ENCODE data around the gene BIRC7. TPM values are rescaled to one million over a fixed set of nuclear protein-coding genes. Genes with fewer than 3 reads are reported as not detected.

The BIRC7 gene
- total and polyA plus RNA-seq, 2 donors (not counting 3 experiments of a cell fraction or from before 2014, with no cell fraction given) = not detected

DNA sequence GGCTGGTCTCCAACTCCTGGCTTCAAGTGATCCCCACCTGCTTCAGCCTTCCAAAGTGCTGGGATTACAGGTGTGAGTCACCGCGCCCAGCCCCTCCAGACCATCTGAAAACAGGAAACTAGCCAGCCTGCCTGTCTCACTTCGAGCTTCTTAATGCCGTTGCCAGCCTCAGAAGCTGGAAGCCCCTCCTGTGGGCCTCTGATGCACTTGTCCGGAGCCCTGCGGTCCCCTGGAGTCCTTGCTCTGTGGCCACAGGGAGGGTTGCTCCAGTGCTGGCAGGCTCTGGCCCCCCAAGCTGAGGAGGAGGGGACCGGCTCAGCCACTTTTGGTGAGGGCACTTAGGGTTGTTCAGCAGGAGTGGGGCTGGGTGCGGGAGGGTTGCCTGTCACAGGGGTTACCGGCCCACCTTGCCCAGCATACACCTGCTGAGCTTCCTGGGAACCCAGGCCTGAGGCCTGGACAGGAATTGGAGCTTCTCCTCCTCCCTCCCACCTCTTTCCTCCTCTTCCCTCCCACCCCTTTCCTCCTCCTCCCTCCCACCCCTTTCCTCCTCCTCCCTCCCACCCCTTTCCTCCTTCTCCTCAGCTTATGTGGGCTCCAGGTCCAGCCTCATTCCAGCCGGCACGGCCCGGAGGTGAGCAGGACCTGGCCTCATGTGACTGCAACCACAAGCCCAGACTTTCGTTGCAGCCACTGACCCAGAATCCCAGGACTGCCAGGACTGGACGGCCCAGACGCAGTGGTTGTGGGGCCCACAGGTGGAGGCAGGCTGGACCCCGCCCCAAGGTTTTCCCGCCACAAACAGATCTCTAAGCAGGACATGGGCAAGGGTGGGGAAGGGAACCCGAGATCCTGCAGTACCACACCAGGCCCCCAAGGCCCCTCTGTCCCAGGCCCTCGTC, 9.4 kb upstream of the BIRC7 start:
- Histone ChIP-seq H3K9me3 (replicated peaks; ENCODE audit: control insufficient read depth, insufficient read depth, low read length) (no peaks in the 10 kb centered on the region), H3K9ac (replicated peaks; ENCODE audit: extremely low read depth, insufficient read depth, low read length) (no peak overlapping the region), H4K20me1 (replicated peaks; ENCODE audit: control insufficient read depth, extremely low read depth, insufficient read depth, low read length) (no peaks in the 10 kb centered on the region), H3K79me2 (ENCODE audit: control insufficient read depth, insufficient read depth, low read length) (no peaks in the 10 kb centered on the region), H3K27ac (ENCODE audit: insufficient read depth, low read depth, low read length) (no peak overlapping the region), H3K4me3 (replicated peaks in 1 of 3; ENCODE audit: insufficient read depth in 1 of 3, low read depth in 1 of 3, low read length in 3 of 3) (no peak overlapping the region), H3K36me3 (ENCODE audit: control insufficient read depth in 2 of 2, extremely low read depth in 1 of 2, insufficient read depth in 2 of 2, low read length in 2 of 2) (no peaks in the 10 kb centered on the region), H3K27me3 (ENCODE audit: control insufficient read depth in 2 of 2, insufficient read depth in 2 of 2, low read length in 2 of 2) (peaks cover 0 to 10% of the 10 kb centered on the region in 2 experiments), H3K4me2 (ENCODE audit: insufficient read depth, low read length) (no peak overlapping the region), H3K9me1 (replicated peaks; ENCODE audit: control insufficient read depth, extremely low read depth, insufficient read depth, low read length) (no peaks in the 10 kb centered on the region), H3K4me1 (ENCODE audit: control insufficient read depth, extremely low read depth, insufficient read depth, low read length) (no peaks in the 10 kb centered on the region), H2AFZ (ENCODE audit: low read depth, low read length) (no peak overlapping the region)
- dilution Hi-C loops (cut with MboI; ENCODE audit: extremely low pct_ligation_motif_present, low sequenced_read_pairs) = no loop called here
- CTCF ChIA-PET = interaction anchor here (4.5 to 4.8 kb wide), 2 partner anchors 11 to 156 kb away, joined by 94 to 116 read pairs; partner anchors contain the start of gene BIRC7
- TF ChIP-seq GATA2 (IDR thresholded peaks at IDR 0.05; ENCODE audit: insufficient read depth, insufficient read length, low read depth, low read length) (no peak), MYC (IDR thresholded peaks at IDR 0.05; ENCODE audit: low read depth, low read length) (no peak), FOS (IDR thresholded peaks at IDR 0.05; ENCODE audit: borderline replicate concordance, insufficient read depth, low read length) (no peak), POLR2AphosphoS5 (IDR thresholded peaks at IDR 0.05; ENCODE audit: insufficient read depth, low read depth, low read length) (no peak), POLR2A (IDR thresholded peaks at IDR 0.05; ENCODE audit: low read depth, low read length) (no peak), JUN (IDR thresholded peaks at IDR 0.05; ENCODE audit: borderline replicate concordance, insufficient read depth, insufficient read length, low read depth) (no peak), EZH2 (IDR thresholded peaks at IDR 0.05; ENCODE audit: borderline replicate concordance, low read depth, low read length, severe bottlenecking) (no peak)
- TF ChIP-seq, protein P1, sequence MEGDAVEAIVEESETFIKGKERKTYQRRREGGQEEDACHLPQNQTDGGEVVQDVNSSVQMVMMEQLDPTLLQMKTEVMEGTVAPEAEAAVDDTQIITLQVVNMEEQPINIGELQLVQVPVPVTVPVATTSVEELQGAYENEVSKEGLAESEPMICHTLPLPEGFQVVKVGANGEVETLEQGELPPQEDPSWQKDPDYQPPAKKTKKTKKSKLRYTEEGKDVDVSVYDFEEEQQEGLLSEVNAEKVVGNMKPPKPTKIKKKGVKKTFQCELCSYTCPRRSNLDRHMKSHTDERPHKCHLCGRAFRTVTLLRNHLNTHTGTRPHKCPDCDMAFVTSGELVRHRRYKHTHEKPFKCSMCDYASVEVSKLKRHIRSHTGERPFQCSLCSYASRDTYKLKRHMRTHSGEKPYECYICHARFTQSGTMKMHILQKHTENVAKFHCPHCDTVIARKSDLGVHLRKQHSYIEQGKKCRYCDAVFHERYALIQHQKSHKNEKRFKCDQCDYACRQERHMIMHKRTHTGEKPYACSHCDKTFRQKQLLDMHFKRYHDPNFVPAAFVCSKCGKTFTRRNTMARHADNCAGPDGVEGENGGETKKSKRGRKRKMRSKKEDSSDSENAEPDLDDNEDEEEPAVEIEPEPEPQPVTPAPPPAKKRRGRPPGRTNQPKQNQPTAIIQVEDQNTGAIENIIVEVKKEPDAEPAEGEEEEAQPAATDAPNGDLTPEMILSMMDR (IDR thresholded peaks at IDR 0.05; ENCODE audit: extremely low read depth in 1 of 2, insufficient read depth in 1 of 2, low read depth in 1 of 2, low read length in 2 of 2) = no peak
- TF ChIP-seq, protein P2, sequence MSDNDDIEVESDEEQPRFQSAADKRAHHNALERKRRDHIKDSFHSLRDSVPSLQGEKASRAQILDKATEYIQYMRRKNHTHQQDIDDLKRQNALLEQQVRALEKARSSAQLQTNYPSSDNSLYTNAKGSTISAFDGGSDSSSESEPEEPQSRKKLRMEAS (IDR thresholded peaks at IDR 0.05; ENCODE audit: insufficient read depth, insufficient read length) = no peak
- POLR2A ChIA-PET = no interaction called here
- BruUV-seq (replicated peaks) = no TSS peak
- FAIRE-seq (no peak), DNase-seq (ENCODE audit: low read depth, low spot score) (no peak)
- intact Hi-C loops (cut with micrococcal nuclease) = no loop called here

All from endothelial cell of umbilical vein (primary cell).